Measurements from ENCODE around the gene FKBP8. TPM values are rescaled to one million over a fixed set of nuclear protein-coding genes. Genes with fewer than 3 reads are reported as not detected.
A peak's percentile ranks its signal among the peaks of the same experiment; 100 is the strongest.

Gene FKBP8
- total RNA-seq, 1 donor from 2014 or later = 191 TPM

DNA sequence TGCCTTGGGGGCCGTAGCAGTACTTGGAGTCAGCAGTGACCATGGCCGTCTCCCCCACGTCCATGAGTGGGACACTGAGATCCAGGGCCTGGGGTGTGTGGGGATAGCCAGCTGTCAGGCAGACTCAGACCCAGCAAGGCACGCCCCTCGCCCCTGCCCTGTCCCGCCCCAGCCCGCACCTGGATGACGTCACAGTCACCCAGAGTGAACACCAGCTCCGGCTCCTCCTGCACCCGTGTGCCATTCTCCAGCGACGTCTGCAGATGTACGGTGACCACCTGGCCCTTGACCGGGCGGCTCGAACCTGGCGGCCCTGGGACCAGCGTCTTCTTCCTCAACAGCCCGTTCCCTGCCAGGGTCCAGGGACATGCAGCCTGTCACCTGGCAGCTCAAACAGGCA lies 4.0 kb downstream of the FKBP8 start:
- Mint-ChIP-seq H3K36me3 (peaks cover 6% of the 10 kb centered on the region), H3K4me1 (ENCODE audit: unreplicated experiment) (no peaks in the 10 kb centered on the region), H3K9me3 (no peaks in the 10 kb centered on the region), H3K27me3 (no peaks in the 10 kb centered on the region), H3K4me3 (no peak overlapping the region), H3K27ac (no peak overlapping the region)
- TF ChIP-seq, protein P1, sequence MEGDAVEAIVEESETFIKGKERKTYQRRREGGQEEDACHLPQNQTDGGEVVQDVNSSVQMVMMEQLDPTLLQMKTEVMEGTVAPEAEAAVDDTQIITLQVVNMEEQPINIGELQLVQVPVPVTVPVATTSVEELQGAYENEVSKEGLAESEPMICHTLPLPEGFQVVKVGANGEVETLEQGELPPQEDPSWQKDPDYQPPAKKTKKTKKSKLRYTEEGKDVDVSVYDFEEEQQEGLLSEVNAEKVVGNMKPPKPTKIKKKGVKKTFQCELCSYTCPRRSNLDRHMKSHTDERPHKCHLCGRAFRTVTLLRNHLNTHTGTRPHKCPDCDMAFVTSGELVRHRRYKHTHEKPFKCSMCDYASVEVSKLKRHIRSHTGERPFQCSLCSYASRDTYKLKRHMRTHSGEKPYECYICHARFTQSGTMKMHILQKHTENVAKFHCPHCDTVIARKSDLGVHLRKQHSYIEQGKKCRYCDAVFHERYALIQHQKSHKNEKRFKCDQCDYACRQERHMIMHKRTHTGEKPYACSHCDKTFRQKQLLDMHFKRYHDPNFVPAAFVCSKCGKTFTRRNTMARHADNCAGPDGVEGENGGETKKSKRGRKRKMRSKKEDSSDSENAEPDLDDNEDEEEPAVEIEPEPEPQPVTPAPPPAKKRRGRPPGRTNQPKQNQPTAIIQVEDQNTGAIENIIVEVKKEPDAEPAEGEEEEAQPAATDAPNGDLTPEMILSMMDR (conservative IDR thresholded peaks at IDR 0.05) = no peak
- no peak for DNase-seq (ENCODE audit: extremely low spot score, unreplicated experiment)

DNA sequence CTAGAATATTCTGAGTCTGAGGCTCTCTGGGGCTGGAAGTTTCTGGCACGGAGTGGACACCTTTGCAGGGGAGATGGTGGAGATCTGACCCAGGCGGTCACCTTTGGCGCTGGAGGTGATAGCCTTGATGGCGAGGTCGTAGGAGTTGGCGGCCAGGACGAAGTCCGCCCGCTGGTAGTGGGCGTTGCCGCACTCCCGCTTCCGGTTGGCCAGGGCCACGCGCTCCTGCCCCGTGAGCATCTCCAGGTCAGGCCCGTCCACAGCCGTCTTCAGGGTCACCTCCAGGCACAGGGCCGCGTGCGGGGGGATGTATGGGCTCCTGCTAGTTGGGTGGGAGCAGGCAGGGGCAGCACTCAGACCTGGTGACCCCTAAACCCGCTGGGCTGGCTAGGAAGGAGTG lies 5.3 kb downstream of the FKBP8 start:
- Mint-ChIP-seq H3K36me3 (peaks cover 8% of the 10 kb centered on the region), H3K27me3 (no peaks in the 10 kb centered on the region), H3K4me1 (ENCODE audit: unreplicated experiment) (no peaks in the 10 kb centered on the region), H3K4me3 (no peak overlapping the region), H3K27ac (no peak overlapping the region), H3K9me3 (no peaks in the 10 kb centered on the region)
- no peak for DNase-seq (ENCODE audit: extremely low spot score, unreplicated experiment)
- TF ChIP-seq, protein P1 (conservative IDR thresholded peaks at IDR 0.05) = no peak

DNA sequence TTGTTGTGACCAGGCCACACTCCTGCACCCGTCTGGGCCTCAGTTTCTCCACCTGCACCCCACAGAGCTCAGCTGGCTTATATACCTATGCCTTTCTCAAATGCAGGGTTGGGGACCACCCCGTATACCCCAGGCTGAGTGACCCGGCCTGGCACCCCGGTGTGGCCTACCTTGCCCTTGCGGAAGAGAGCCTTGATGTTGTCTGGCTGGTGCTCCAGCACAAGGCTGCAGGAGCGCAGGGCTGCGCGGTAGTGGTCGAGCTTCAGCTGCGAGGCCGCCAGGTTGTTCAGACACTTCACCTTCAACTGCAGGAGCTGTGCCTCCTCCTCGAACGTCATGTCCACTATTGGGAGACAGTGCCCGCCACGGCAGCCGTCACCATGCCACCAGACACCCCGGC lies 5.9 kb downstream of the FKBP8 start:
- no peaks in the 10 kb centered on the region for H3K9me3 Mint-ChIP-seq
- H3K4me1 Mint-ChIP-seq (ENCODE audit: unreplicated experiment) = no peaks in the 10 kb centered on the region
- no peak for DNase-seq (ENCODE audit: extremely low spot score, unreplicated experiment)
- no peak overlapping the region for H3K27ac Mint-ChIP-seq
- no peak overlapping the region for H3K4me3 Mint-ChIP-seq
- no peaks in the 10 kb centered on the region for H3K27me3 Mint-ChIP-seq
- H3K36me3 Mint-ChIP-seq = peaks cover 8% of the 10 kb centered on the region
- TF ChIP-seq, protein P1 (conservative IDR thresholded peaks at IDR 0.05) = no peak

DNA sequence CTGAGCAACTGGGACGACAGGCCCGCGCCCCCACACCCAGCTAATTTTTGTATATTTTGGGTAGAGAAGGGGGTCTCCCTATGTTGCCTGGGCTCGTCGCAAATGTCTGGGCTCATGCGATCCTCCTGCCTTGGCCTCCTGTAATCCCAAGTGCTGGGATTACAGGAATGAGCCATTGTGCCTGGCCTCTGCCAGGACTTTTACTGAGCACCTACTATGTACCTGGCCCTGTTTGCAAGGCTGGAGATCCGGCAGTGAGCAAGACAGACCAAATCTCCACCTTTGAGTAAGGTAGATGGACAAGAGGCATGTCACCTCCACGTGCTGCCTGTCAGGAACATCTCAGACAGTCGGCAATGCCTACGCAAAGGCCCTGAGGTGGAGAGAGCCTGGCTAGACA lies 6.9 kb downstream of the FKBP8 start:
- Mint-ChIP-seq H3K36me3 (peaks cover 8% of the 10 kb centered on the region), H3K27ac (no peak overlapping the region), H3K4me1 (ENCODE audit: unreplicated experiment) (no peaks in the 10 kb centered on the region), H3K27me3 (no peaks in the 10 kb centered on the region), H3K4me3 (peak overlapping the region; percentile 20), H3K9me3 (no peaks in the 10 kb centered on the region)
- TF ChIP-seq, protein P1 (conservative IDR thresholded peaks at IDR 0.05) = no peak
- DNase-seq (ENCODE audit: extremely low spot score, unreplicated experiment) = no peak

DNA sequence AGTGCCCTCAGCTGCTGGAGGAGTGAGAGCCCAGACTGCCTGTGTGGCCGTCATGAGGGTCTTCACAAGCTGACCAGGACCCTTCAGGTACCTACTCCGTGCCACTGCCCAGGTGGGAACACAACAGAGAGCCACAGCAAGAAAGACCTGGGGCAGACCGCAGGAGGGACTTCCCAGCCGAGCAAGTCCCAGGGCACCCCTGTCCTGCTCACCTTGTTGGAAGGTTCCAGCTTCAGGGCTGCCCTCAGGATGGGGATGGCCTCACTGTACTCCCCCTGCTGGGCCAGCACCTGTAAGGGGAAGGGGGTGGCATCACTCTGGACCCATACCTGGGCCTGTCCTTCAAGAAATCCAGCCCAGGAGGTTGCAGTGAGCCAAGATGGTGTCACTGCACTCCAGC lies 10.3 kb downstream of the FKBP8 start:
- no peak for DNase-seq (ENCODE audit: extremely low spot score, unreplicated experiment)
- Mint-ChIP-seq H3K27ac (no peak overlapping the region), H3K27me3 (no peaks in the 10 kb centered on the region), H3K4me3 (no peak overlapping the region), H3K9me3 (no peaks in the 10 kb centered on the region), H3K4me1 (ENCODE audit: unreplicated experiment) (no peaks in the 10 kb centered on the region), H3K36me3 (peaks cover 8% of the 10 kb centered on the region)
- TF ChIP-seq, protein P1 (conservative IDR thresholded peaks at IDR 0.05) = no peak

Measured in type B pancreatic cell (in vitro differentiated cells).